HUES48 (cell line): ENCODE data around the gene ECM1.
A peak's percentile ranks its signal among the peaks of the same experiment; 100 is the strongest.

Source experiments
- H3K27ac ChIP-seq: one replicate; pipeline ENCODE4 v1.7.0; 2013; ENCODE audit warnings: low read depth, low read length, inconsistent platforms
- H3K27me3 ChIP-seq: 2 replicates; pipeline ENCODE4 v1.6.1; 2013; ENCODE audit warnings: mild to moderate bottlenecking, low read length; ENCODE audit not compliant: control insufficient read depth, insufficient read depth
- H3K36me3 ChIP-seq: 2 replicates; pipeline ENCODE4 v1.6.1; 2013; ENCODE audit warnings: low read length; ENCODE audit not compliant: control insufficient read depth, insufficient read depth
- H3K4me1 ChIP-seq: 2 replicates; pipeline ENCODE4 v1.6.1; 2013; ENCODE audit warnings: mild to moderate bottlenecking, low read length; ENCODE audit not compliant: control insufficient read depth, insufficient read depth
- H3K4me3 ChIP-seq: 2 replicates; pipeline ENCODE4 v1.5.1; 2013; ENCODE audit warnings: mild to moderate bottlenecking, low read depth, low read length
- H3K9ac ChIP-seq: 2 replicates; pipeline ENCODE4 v1.6.1; 2013; ENCODE audit warnings: mild to moderate bottlenecking, low read depth, low read length, moderate library complexity
- H3K9me3 ChIP-seq: 2 replicates; pipeline ENCODE4 v1.6.1; 2013; ENCODE audit warnings: low read length; ENCODE audit not compliant: control insufficient read depth, insufficient read depth

The ECM1 gene

DNA sequence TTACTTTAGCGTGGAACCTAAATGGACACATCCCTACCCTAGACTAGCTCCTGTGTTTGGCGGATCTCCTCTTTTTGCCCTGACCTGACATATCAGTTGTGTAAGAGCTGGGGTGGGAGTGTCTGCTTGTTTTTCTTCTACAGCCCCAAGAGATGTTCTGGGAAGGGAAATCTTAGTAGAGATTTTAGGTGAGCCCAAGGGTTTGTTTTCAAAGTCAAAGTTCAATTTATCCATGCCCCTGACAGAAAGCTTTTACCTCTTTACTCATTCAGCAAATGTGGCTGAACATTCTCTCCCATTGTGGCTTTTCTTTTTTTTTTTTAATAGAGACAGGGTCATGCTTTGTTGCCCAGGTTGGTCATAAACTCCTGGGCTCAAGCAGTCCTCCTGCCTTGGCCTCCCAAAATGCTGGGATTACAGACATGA lies 28.0 kb upstream of the ECM1 start:
- Histone ChIP-seq H3K36me3 (no peaks in the 10 kb centered on the region), H3K27me3 (no peaks in the 10 kb centered on the region; the same call in 1 of the 2 replicates), H3K4me3 (no peak overlapping the region), H3K9ac (no peak overlapping the region), H3K9me3 (no peaks in the 10 kb centered on the region), H3K4me1 (no peaks in the 10 kb centered on the region), H3K27ac (no peak overlapping the region)

GRCh38 chr1:150484431-150484830 lies 23.5 kb upstream of the ECM1 start:
- Histone ChIP-seq H3K9me3 (no peaks in the 10 kb centered on the region), H3K4me1 (peaks cover 4% of the 10 kb centered on the region; the same call in 1 of the 2 replicates), H3K36me3 (peaks cover 9% of the 10 kb centered on the region), H3K4me3 (no peak overlapping the region), H3K9ac (no peak overlapping the region), H3K27ac (no peak overlapping the region), H3K27me3 (no peaks in the 10 kb centered on the region; the same call in 1 of the 2 replicates)

- peaks cover 4% of the 10 kb centered on the region; the same call in 1 of the 2 replicates for H3K4me1 ChIP-seq
- H3K9ac ChIP-seq: no peak overlapping the region
- H3K36me3 ChIP-seq: peaks cover 13% of the 10 kb centered on the region
- H3K9me3 ChIP-seq: no peaks in the 10 kb centered on the region
- no peak overlapping the region for H3K4me3 ChIP-seq
- H3K27ac ChIP-seq: no peak overlapping the region
- H3K27me3 ChIP-seq: no peaks in the 10 kb centered on the region; the same call in 1 of the 2 replicates
These were observed 23.0 kb upstream of the ECM1 start for GRCh38 chr1:150484861-150485260.

DNA sequence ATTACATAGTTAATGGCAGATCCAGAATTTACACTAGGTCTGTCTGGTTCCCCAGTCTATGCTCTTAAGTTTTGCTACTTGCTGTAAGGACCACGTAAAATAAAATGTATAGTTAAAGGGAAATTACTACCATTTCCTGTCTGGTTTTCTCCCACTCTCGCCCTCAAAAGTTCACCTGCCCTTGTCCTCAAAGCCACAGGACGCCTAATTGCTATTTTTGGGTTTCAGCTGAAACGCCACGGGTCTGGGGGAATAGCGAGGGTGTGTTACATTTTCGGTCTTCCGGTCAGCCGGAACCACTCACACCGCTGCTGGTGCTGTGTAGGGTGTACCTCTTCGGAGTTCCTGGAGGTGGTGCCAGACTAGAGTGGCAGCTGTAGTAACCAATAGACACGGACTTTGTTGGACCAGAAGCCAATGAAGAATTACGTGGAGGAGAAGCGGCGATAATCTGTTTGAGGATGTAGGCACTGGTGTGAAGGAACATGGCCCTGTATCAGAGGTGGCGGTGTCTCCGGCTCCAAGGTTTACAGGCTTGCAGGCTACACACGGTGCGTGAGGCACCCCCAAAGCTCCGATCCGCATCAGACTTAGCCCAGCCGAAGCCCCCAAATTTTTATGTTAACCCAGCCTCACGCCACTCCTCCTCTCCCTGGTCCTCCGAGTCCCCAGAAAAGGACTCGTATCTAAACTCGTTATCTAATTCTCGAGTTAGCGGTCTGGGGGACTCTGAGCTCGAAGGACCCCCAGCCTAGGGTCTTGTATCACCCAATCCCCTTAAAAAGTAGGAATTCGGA lies 20.7 kb upstream of the ECM1 start, which contains the start of gene TARS2:
Gene TARS2, plus strand, starts transcription at position 454 of the 797 bp plus-strand sequence. Its CDS starts 32 bp downstream, at position 486.
- Histone ChIP-seq H3K9ac (peak within 1 kb of the TSS; percentile 80), H3K4me3 (peak within 1 kb of the TSS; percentile 87), H3K27me3 (no peaks in the 10 kb centered on the region), H3K9me3 (no peaks in the 10 kb centered on the region), H3K27ac (peak within 1 kb of the TSS; percentile 77), H3K4me1 (peaks cover 4% of the 10 kb centered on the region; the same call in 1 of the 2 replicates), H3K36me3 (peaks cover 32% of the 10 kb centered on the region)

DNA sequence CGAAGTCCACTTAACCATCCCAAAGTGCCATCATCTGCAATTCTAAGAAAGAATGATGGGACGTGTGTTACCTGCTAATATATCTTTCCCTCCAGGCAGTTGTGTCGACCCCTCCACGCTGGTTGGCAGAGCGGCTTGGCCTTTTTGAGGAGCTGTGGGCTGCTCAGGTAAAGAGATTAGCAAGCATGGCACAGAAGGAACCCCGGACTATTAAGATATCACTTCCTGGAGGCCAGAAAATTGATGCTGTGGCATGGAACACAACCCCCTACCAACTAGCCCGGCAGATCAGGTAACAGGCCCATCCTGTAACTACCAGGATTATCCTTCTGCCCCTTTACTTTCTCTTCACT lies 20.2 kb upstream of the ECM1 start:
- Histone ChIP-seq H3K9me3 (no peaks in the 10 kb centered on the region), H3K4me1 (peaks cover 4% of the 10 kb centered on the region; the same call in 1 of the 2 replicates), H3K4me3 (peak overlapping the region; percentile 87), H3K27ac (no peak overlapping the region), H3K9ac (peak overlapping the region; percentile 80), H3K36me3 (peaks cover 38% of the 10 kb centered on the region), H3K27me3 (no peaks in the 10 kb centered on the region)

DNA sequence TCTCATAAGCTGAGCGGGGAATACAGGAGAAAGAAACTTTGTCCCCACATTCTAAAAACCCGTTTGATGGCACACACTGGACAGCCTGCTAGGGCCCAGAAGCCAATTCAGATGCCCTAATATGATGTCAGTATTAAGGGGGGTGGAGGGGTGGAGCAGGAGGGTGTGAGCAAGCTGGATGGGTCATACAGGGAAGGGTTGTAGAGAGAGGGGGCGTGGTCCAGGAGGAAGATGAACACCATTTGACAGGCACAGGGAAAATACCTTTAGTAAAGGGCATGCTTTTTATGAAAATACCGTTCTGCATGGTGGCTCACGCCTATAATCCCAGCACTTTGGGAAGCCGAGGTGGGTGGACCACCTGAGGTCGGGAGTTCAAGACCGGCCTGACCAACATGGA lies 14.7 kb upstream of the ECM1 start:
- Histone ChIP-seq H3K36me3 (peaks cover 73% of the 10 kb centered on the region), H3K27ac (no peak overlapping the region)

GRCh38 chr1:150498342-150498741 lies 9.6 kb upstream of the ECM1 start:
- Histone ChIP-seq H3K27ac (no peak overlapping the region), H3K36me3 (peaks cover 68% of the 10 kb centered on the region), H3K4me3 (no peak overlapping the region), H3K4me1 (no peaks in the 10 kb centered on the region), H3K9me3 (no peaks in the 10 kb centered on the region), H3K27me3 (no peaks in the 10 kb centered on the region), H3K9ac (no peak overlapping the region)

More for the DNA sequence above, 14.7 kb upstream of the ECM1 start:
- H3K4me3 ChIP-seq: no peak overlapping the region
- no peaks in the 10 kb centered on the region for H3K27me3 ChIP-seq
- peaks cover 1% of the 10 kb centered on the region; the same call in 1 of the 2 replicates for H3K4me1 ChIP-seq
- H3K9ac ChIP-seq: no peak overlapping the region
- no peaks in the 10 kb centered on the region for H3K9me3 ChIP-seq

DNA sequence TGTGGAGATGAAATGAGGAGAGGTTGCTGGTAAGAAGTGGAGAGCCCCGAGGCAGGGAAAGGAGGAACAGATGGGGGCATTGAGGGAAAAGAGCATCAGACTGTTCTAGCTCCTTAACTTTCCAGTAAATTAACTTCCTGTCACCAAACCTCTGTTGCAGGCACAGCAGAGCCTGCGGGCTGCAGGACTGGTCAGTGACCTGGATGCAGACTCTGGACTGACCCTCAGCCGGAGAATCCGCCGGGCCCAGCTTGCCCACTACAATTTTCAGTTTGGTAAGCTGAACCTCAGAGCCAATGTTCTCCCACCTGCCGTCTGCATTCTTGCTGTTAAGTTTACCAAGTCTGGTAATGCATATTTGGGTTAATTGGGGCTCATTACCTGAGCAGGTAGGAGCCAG lies 2.5 kb upstream of the ECM1 start:
- Histone ChIP-seq H3K36me3 (peaks cover 52% of the 10 kb centered on the region), H3K9ac (no peak overlapping the region), H3K4me1 (no peaks in the 10 kb centered on the region), H3K4me3 (no peak overlapping the region), H3K27me3 (no peaks in the 10 kb centered on the region), H3K27ac (no peak overlapping the region), H3K9me3 (no peaks in the 10 kb centered on the region)

- Histone ChIP-seq H3K9me3 (no peaks in the 10 kb centered on the region), H3K9ac (no peak overlapping the region), H3K4me3 (no peak overlapping the region), H3K4me1 (no peaks in the 10 kb centered on the region), H3K36me3 (peaks cover 33% of the 10 kb centered on the region), H3K27ac (no peak overlapping the region), H3K27me3 (no peaks in the 10 kb centered on the region)
These were observed 1.1 kb downstream of the ECM1 start for GRCh38 chr1:150508982-150509381.

GRCh38 chr1:150511551-150511950 lies 3.6 kb downstream of the ECM1 start:
- H3K9ac ChIP-seq: no peak overlapping the region
- H3K4me1 ChIP-seq: 0 out of 2 replicates have a peak, but pooled peaks cover 3% of the 10 kb centered on the region

DNA sequence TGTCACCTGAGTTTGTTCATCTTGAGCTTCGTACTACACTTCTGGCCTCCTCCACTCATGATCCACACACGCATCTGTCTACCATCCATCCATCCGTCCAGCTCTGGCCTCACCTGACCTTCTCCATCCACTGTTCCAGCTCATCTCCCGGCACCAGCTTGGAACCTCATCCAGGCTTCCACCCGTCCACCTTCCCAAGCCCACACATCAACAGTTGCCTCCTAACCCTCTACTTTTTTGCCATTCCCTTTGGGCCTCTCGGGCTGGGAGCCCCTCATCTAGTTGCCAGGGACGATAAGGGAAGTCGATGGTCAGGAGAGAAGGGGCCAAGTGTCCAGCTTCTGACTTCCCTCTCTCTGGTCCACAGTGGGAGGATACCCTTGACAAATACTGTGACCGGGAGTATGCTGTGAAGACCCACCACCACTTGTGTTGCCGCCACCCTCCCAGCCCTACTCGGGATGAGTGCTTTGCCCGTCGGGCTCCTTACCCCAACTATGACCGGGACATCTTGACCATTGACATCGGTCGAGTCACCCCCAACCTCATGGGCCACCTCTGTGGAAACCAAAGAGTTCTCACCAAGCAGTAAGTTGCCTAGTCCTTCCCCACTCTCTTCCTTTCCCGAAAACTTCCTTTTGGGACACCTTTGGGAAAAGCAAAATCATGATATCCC lies 4.2 kb downstream of the ECM1 start:
- Histone ChIP-seq H3K4me1 (0 out of 2 replicates have a peak, but pooled peaks cover 5% of the 10 kb centered on the region), H3K27me3 (no peaks in the 10 kb centered on the region), H3K4me3 (no peak overlapping the region), H3K36me3 (peaks cover 3% of the 10 kb centered on the region; the same call in 1 of the 2 replicates), H3K9ac (no peak overlapping the region), H3K27ac (no peak overlapping the region), H3K9me3 (no peaks in the 10 kb centered on the region)

More at GRCh38 chr1:150511551-150511950, 3.6 kb downstream of the ECM1 start:
- Histone ChIP-seq H3K4me3 (no peak overlapping the region), H3K9me3 (no peaks in the 10 kb centered on the region), H3K27me3 (no peaks in the 10 kb centered on the region), H3K27ac (no peak overlapping the region), H3K36me3 (peaks cover 8% of the 10 kb centered on the region)
